GM19438 (cell line): ENCODE results near the gene URGCP.
A peak's percentile ranks its signal among the peaks of the same experiment; 100 is the strongest.
"Not testable (repeated sequence)": the region's sequence is repeated elsewhere in the genome, so short reads cannot be mapped to it uniquely, and the experiment has no call there.

Source experiments
- ATAC-seq: cut with Tn5 transposase; IDR thresholded peaks from one replicate; pipeline ENCODE4 v1.9.1; 2021; ENCODE audit warnings: low read depth; ENCODE audit not compliant: unreplicated experiment

URGCP gene

DNA sequence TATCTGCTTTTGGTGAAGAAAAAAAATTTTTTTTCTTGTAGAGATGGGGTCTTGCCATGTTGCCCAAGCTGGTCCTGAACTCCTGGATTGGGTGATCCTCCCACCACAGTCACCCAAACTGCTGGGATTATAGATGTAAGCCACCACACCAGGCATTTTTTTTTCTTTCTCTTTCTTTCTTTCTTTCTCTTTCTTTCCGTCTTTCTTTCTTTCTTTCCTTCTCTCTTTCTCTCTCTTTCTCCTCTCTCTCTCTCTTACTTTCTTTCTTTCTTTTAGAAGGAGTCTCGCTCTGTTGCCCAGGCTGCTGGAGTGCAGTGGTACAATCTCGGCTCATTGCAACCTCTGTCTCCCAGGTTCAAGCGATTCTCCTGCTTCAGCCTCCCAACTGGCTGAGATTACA lies 16.3 kb upstream of the URGCP start:
- no peak for ATAC-seq

- no peak for ATAC-seq
These were observed 15.0 kb upstream of the URGCP start for GRCh38 chr7:43921423-43921822.

GRCh38 chr7:43915907-43916306 lies 9.5 kb upstream of the URGCP start:
- ATAC-seq, result no peak

DNA sequence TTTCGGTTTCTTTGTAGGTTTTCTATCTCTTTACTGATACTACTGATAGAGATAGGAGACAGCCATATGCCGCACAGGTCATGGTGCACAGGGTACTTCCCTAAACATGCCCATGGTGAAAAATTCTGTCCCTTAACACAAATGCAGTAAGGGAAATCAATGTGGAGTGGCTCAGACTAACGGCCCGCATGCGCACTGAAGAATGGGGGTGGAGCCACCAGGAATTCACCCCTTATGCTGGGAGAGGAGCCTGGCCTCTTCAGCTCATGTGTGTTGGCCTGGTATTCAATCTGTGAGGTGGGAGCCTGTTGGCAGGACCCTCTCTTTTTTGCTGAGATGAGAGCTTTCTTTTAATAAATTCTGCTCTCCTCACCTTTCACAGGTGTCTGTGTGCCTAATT lies 8.4 kb upstream of the URGCP start:
- no peak for ATAC-seq

DNA sequence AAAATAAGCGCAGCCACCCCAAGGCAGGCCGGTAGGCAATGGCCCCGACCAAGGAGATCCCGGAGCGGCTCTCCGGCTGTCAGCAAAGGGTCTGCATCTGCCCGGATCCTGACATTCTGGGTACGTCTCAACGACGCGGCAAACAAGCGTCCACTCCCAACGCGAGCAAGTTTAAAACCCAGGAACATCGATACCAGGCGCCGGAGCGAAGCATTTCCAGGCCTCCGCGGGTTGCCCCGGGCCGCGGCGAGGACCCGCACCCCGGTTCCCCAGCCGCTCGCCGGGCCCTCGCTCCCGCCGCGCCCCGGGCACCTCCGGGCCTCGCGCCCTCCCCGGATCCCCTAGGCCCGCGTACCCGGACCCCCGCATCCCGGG lies 453 bp downstream of the URGCP start:
- ATAC-seq, result peak; percentile 40

- ATAC-seq, result no peak
These were observed 1.0 kb downstream of the URGCP start for GRCh38 chr7:43905209-43905946.

GRCh38 chr7:43904533-43905208 lies 1.7 kb downstream of the URGCP start:
- ATAC-seq, result no peak

- no peak for ATAC-seq
These were observed 3.8 kb downstream of the URGCP start for GRCh38 chr7:43902542-43903054.

DNA sequence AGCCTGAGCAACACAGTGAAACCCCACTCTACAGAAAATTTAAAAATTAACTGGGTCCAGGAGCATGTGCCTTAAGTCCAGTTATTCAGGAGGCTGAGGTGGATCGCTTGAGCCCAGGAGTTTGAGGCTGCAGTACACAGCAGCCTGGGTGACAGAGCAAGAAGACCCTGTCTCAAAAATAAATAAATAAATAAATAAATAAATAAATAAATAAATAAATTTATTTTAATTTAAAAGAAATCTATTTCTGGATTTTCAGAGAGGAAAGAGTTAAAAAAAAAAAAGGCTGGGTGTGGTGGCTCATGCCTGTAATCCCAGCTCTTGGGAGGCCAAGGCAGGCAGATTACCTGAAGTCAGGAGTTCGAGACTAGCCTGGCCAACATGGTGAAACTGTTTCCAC lies 7.8 kb downstream of the URGCP start:
- ATAC-seq, result not testable (repeated sequence)

DNA sequence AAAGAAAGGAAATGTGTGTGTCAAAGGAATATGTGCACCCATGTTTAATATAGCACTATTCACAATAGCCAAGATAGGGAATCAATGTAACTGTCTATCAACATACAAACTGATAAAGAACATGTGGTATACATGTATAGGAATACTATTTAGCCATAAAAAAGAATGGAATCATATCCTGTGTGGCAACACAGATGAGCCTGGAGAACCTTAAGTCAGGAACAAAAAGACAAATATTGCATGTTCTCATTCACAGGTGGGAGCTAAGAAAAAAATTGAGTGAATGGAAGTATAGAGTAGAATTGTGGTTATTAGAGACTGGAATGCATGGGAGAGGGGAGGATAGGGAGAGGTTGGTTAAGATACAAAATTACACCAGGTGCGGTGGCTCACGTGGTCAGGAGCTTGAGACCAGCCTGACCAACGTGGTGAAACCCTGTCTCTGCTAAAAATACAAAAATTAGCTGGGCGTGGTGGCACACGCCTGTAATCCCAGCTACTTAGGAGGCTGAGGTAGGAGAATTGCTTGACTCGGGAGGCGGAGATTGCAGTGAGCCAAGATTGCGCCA lies 10.5 kb downstream of the URGCP start:
- no peak for ATAC-seq

DNA sequence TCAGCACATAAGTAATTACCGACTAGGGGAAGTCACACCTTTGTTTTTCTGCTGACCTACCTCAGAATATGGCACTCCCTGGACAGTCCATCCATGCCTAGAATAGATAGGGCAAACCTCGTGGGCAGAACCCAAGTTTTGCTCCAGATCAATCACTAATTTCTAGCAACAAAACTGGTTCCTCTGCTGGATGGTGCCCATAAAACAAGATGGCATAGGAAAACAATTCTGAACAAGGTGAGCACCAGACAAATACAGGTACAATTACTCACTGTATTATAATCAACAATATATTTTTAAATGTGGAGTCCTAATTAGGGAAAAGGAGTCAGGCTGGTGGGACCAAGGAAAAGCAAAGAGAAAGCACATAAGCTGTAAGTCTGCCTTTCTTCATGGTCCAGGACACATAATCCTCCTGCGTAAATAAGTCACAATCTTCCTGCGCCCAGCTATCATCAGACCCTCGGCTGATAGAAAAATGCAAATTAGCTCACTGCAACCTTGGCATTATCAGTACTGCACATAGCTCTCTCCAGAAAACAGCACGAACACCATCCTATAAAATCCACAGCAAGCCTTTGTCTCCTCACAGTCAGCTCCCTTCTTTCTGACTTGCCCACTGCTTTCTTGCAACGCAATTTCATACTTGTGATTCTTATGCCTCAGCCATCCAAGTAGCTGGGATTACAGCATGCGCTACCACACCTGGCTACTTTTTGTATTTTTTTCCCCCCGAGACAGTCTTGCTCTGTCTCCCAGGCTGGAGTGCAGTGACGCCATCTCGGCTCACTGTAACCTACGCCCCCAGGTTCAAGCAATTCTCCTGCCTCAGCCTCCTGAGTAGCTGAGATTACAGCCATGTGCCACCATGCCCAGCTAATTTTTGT lies 15.1 kb downstream of the URGCP start:
- ATAC-seq, result no peak

DNA sequence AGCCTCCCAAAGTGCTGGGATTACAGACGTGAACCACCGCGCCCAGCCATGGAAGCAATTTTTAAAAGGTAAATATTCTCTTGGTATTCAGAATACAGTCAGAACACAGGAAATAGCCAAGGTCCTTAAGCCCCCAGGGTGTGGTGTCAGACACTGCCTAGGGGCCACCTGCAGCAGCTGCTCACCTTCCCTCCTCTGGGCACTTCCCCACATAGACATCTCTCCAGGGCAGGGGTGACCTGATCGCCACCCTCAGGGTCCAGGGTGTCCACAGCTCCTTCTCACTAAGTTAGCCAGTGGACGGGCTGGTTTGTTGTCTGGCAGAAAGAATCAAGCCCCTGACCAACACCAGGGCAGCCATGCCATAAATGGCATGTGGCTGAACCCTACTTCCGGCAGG lies 15.9 kb downstream of the URGCP start:
- no peak for ATAC-seq

GRCh38 chr7:43888993-43889945 lies 17.1 kb downstream of the URGCP start:
- no peak for ATAC-seq

DNA sequence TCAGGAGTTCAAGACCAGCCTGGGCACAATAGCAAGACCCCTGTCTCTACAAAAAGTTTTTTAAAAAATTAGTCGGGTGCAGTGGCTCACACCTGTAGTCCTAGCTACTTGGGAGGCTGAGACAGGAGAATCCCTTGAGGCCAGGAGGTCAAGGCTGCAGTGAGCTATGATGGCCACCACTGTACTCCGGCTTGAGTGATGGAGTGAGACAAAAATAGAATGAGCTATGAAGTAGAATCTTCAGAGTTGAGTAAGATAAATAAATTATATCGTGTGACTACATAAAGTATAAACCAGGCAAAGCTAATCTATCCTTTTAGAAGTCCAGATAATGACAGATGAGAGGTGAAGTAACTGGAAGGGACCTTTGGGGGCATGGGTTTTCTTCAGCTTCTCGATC lies 21.8 kb downstream of the URGCP start:
- no peak for ATAC-seq

DNA sequence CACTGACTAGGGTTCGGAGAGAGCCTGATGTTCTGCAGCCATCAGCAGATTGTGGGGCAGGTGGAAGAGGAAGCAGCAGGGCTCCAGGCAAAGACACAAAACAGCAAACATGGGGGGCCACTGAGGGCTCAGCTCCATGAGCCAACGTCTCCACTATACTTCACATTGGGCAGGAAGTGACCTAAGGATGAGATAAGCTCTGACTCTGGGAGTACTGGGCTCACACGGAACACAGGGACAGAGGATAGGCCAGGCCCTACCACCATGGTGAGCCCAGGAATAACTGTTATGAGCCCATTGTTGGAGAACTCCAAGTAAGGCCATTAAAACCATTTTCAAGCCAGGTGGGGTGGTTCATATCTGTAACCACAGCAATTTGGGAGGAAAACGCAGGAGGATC lies 22.2 kb downstream of the URGCP start:
- no peak for ATAC-seq

- no peak for ATAC-seq
These were observed 25.8 kb downstream of the URGCP start for GRCh38 chr7:43880596-43880995.

DNA sequence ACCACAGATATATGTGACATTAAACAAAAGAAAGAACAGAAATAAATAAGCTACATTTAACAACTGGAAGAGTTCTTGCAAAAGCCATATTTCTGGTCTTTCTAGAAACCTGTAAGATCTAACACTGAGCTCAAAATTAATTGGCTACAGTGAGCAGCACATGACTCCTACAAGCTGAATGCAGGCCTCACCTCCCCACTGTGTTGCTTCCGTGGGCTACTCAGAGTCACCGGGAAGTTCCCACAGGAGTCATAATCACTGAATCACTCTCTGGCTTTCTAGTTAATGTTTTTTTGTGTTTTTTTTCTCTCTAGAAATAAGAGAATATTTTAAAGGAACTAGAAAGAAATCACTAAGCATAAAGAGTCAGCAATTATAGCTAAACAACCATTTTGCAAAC lies 26.9 kb downstream of the URGCP start:
- no peak for ATAC-seq

- ATAC-seq, result no peak
These were observed 27.5 kb downstream of the URGCP start for GRCh38 chr7:43878867-43879266.

GRCh38 chr7:43877968-43878864 lies 28.2 kb downstream of the URGCP start:
- ATAC-seq, result no peak
